Renal cortical epithelial cell (primary cell): ENCODE results near the gene SDCCAG8. TPM values are rescaled to one million over a fixed set of nuclear protein-coding genes. Genes with fewer than 3 reads are reported as not detected.
A peak's percentile ranks its signal among the peaks of the same experiment; 100 is the strongest.

Experiments
- DNase-seq: peaks from one replicate; pipeline ENCODE4 v3.0.0-alpha.2; 2011; ENCODE audit warnings: low read depth
- total RNA-seq: library from RNA; depleted of rRNA; stranded (reverse); fragments of >200 nt; gene quantifications from 2 replicates; pipeline ENCODE4 v1.2.3, GENCODE V29; 2014

Gene SDCCAG8
- total RNA-seq, 1 donor from 2014 or later: 51.5 TPM

GRCh38 chr1:243254233-243254926, 1.5 kb upstream of the SDCCAG8 start:
- DNase-seq: peak; percentile 28

GRCh38 chr1:243254927-243255790, 682 bp upstream of the SDCCAG8 start, which contains the start of gene CEP170:
TSS of gene CEP170 (minus strand) at chr1:243255281. CDS start at chr1:243225280, 30,001 bp downstream.
- peak; percentile 94 for DNase-seq

- no peak for DNase-seq
These were observed 749 bp downstream of the SDCCAG8 start for GRCh38 chr1:243256590-243256989.

GRCh38 chr1:243257189-243257588, 1.3 kb downstream of the SDCCAG8 start:
- no peak for DNase-seq

GRCh38 chr1:243258731-243259130, 2.9 kb downstream of the SDCCAG8 start:
- no peak for DNase-seq

- DNase-seq: no peak
These were observed 4.5 kb downstream of the SDCCAG8 start for GRCh38 chr1:243260221-243260880.

GRCh38 chr1:243261390-243261789, 5.5 kb downstream of the SDCCAG8 start:
- DNase-seq: no peak

- peak; percentile 56 for DNase-seq
These were observed 8.9 kb downstream of the SDCCAG8 start for GRCh38 chr1:243264717-243265116.

GRCh38 chr1:243266231-243266630, 10.4 kb downstream of the SDCCAG8 start:
- DNase-seq: no peak

- DNase-seq: no peak
These were observed 11.6 kb downstream of the SDCCAG8 start for GRCh38 chr1:243267471-243267880.

- DNase-seq: peak; percentile 42
These were observed 12.2 kb downstream of the SDCCAG8 start for GRCh38 chr1:243267914-243268653.

GRCh38 chr1:243268751-243269460, 13.1 kb downstream of the SDCCAG8 start:
- DNase-seq: no peak

- no peak for DNase-seq
These were observed 13.6 kb downstream of the SDCCAG8 start for GRCh38 chr1:243269461-243269801.

GRCh38 chr1:243270097-243270864, 14.4 kb downstream of the SDCCAG8 start:
- DNase-seq: no peak

GRCh38 chr1:243271996-243272395, 16.2 kb downstream of the SDCCAG8 start:
- DNase-seq: no peak

GRCh38 chr1:243272401-243272800, 16.6 kb downstream of the SDCCAG8 start:
- no peak for DNase-seq

GRCh38 chr1:243273506-243273905, 17.7 kb downstream of the SDCCAG8 start:
- no peak for DNase-seq

GRCh38 chr1:243273945-243274344, 18.1 kb downstream of the SDCCAG8 start:
- DNase-seq: no peak

GRCh38 chr1:243275316-243275715, 19.5 kb downstream of the SDCCAG8 start:
- no peak for DNase-seq

- DNase-seq: no peak
These were observed 24.8 kb downstream of the SDCCAG8 start for GRCh38 chr1:243280571-243281129.
